IPS-15b (cell line): ENCODE data around the gene HECTD4.

ENCODE experiments used
- H3K27me3 ChIP-seq: one replicate; pipeline ENCODE4 v1.6.1; 2013; ENCODE audit warnings: low read length; ENCODE audit not compliant: control insufficient read depth, insufficient read depth
- H3K36me3 ChIP-seq: one replicate; pipeline ENCODE4 v1.6.1; 2013; ENCODE audit warnings: low read length; ENCODE audit not compliant: control insufficient read depth, insufficient read depth
- H3K4me1 ChIP-seq: one replicate; pipeline ENCODE4 v1.6.1; 2013; ENCODE audit warnings: mild to moderate bottlenecking, low read length; ENCODE audit not compliant: control insufficient read depth, insufficient read depth
- H3K4me3 ChIP-seq: one replicate; pipeline ENCODE4 v1.5.1; 2013; ENCODE audit warnings: low read depth, low read length
- H3K9ac ChIP-seq: one replicate; pipeline ENCODE4 v1.6.1; 2013; ENCODE audit warnings: low read depth, mild to moderate bottlenecking, low read length
- H3K9me3 ChIP-seq: one replicate; pipeline ENCODE4 v1.6.1; 2013; ENCODE audit warnings: mild to moderate bottlenecking, low read length; ENCODE audit not compliant: control insufficient read depth, insufficient read depth

Gene HECTD4

DNA sequence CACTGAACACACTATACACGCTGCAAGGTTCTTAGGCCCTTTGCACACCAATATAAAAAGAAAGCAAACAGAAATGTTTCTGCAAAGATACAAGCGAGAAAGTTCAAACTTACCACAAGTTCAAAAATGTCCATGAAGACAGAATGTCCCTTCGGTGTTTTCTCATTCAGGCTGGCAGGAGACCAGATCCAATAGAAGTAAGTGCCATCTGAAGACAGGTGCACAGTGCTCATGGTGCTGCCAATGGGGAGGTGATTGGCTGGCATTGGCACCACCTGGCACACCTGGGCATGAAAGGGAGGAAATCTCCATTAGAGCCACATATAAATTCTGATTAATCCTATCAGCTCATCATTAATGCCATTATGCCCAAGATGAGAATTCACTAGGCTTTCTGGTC lies 76.3 kb downstream of the HECTD4 start:
- H3K4me3 ChIP-seq, result no peak overlapping the region
- no peak overlapping the region for H3K9ac ChIP-seq
- no peaks in the 10 kb centered on the region for H3K27me3 ChIP-seq
- H3K9me3 ChIP-seq, result no peaks in the 10 kb centered on the region
- H3K36me3 ChIP-seq, result no peaks in the 10 kb centered on the region
- no peaks in the 10 kb centered on the region for H3K4me1 ChIP-seq

GRCh38 chr12:112304436-112304835 lies 77.8 kb downstream of the HECTD4 start:
- H3K4me1 ChIP-seq, result no peaks in the 10 kb centered on the region
- H3K9me3 ChIP-seq, result no peaks in the 10 kb centered on the region
- no peak overlapping the region for H3K4me3 ChIP-seq
- H3K36me3 ChIP-seq, result no peaks in the 10 kb centered on the region
- no peak overlapping the region for H3K9ac ChIP-seq
- H3K27me3 ChIP-seq, result no peaks in the 10 kb centered on the region

DNA sequence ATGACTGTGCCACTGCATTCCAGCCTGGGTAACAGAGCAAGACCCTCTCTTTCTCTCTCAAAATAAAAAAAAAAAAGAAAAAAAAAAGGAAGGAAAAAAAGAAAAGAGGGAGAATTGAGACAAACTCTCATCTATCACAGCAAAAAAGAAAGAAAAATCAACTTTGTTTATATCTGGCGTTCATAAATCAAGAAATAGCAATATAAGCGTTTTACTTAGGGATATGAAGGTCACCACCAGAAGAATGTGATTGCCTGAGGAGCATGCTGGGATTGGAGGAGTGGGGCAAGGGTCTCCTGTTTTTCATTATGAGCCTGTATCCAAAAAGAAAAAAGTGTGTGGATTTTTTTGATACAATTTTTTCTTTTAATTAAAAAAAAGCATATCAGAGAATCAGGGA lies 78.4 kb downstream of the HECTD4 start:
- Histone ChIP-seq H3K36me3 (no peaks in the 10 kb centered on the region), H3K4me3 (no peak overlapping the region)

GRCh38 chr12:112303004-112303403 lies 79.2 kb downstream of the HECTD4 start:
- no peak overlapping the region for H3K4me3 ChIP-seq
- H3K4me1 ChIP-seq, result no peaks in the 10 kb centered on the region
- H3K9me3 ChIP-seq, result no peaks in the 10 kb centered on the region
- no peaks in the 10 kb centered on the region for H3K36me3 ChIP-seq
- H3K9ac ChIP-seq, result no peak overlapping the region
- no peaks in the 10 kb centered on the region for H3K27me3 ChIP-seq

More for the DNA sequence above, 78.4 kb downstream of the HECTD4 start:
- no peak overlapping the region for H3K9ac ChIP-seq
- H3K4me1 ChIP-seq, result no peaks in the 10 kb centered on the region
- no peaks in the 10 kb centered on the region for H3K9me3 ChIP-seq
- no peaks in the 10 kb centered on the region for H3K27me3 ChIP-seq

DNA sequence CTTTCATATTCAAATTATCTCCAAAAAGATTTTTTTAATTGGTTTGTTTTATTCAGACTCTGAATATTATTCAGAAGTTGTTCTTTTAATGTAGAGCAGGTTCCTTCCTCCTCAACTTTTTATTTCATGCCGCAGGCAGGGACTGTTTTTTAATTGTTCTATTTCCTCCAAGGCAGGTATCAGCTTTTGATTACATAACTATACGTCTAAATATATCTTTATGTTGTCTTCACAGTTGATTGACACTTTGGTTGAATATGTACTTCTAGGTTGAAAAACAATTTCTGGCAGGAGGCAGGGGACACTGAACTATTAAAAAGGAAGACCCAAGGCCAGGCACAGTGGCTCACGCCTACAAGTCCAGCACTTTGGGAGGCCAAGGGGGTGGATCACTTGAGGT lies 82.5 kb downstream of the HECTD4 start:
- Histone ChIP-seq H3K9ac (no peak overlapping the region), H3K4me3 (no peak overlapping the region), H3K36me3 (peaks cover 14% of the 10 kb centered on the region), H3K9me3 (no peaks in the 10 kb centered on the region), H3K27me3 (no peaks in the 10 kb centered on the region), H3K4me1 (no peaks in the 10 kb centered on the region)

DNA sequence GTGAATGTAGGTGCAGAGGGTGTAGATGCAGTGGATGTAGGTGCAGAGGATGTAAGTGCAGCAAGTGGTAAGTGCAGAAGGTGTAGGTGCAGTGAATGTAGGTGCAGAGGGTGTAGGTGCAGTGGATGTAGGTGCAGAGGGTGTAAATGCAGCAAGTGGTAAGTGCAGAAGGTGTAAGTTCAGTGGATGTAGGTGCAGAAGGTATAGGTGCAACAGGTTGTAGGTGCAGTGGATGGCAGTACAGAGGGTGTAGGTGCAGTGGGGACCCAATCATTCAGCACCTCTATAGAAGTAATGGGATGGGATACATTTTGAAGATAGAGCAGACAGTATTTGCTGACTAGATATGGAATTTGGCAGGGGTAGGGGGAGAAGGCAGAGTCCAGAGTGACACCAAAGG lies 85.0 kb downstream of the HECTD4 start:
- Histone ChIP-seq H3K27me3 (no peaks in the 10 kb centered on the region), H3K9me3 (no peaks in the 10 kb centered on the region), H3K9ac (no peak overlapping the region), H3K4me3 (no peak overlapping the region), H3K4me1 (no peaks in the 10 kb centered on the region), H3K36me3 (peaks cover 14% of the 10 kb centered on the region)

GRCh38 chr12:112296183-112296582 lies 86.0 kb downstream of the HECTD4 start:
- no peak overlapping the region for H3K4me3 ChIP-seq
- H3K9ac ChIP-seq, result no peak overlapping the region
- H3K27me3 ChIP-seq, result no peaks in the 10 kb centered on the region
- H3K9me3 ChIP-seq, result no peaks in the 10 kb centered on the region
- peaks cover 14% of the 10 kb centered on the region for H3K36me3 ChIP-seq
- H3K4me1 ChIP-seq, result no peaks in the 10 kb centered on the region

DNA sequence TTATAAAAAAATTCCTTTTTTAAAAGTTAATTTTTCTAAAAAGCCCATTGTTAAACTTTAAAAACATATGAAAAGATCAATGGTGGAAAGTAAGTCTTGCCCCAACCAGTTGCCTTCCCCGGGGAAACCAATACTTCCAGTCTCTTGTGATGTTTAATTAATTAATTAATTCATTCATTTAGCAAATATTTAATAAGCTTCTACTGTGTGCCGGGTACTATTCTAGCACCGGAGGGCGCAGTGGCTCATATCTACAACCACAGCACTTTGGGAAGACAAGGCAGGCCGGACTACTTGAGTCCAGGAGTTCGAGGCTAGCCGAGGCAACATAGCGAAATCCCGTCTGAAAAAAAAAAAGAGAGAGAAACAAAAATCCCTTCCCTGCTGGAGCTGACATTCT lies 87.4 kb downstream of the HECTD4 start:
- Histone ChIP-seq H3K27me3 (no peaks in the 10 kb centered on the region), H3K4me1 (no peaks in the 10 kb centered on the region), H3K36me3 (peaks cover 14% of the 10 kb centered on the region), H3K9ac (no peak overlapping the region), H3K9me3 (no peaks in the 10 kb centered on the region), H3K4me3 (no peak overlapping the region)

GRCh38 chr12:112288638-112289037 lies 93.6 kb downstream of the HECTD4 start:
- H3K9me3 ChIP-seq, result no peaks in the 10 kb centered on the region
- H3K4me1 ChIP-seq, result no peaks in the 10 kb centered on the region
- no peaks in the 10 kb centered on the region for H3K36me3 ChIP-seq
- H3K27me3 ChIP-seq, result no peaks in the 10 kb centered on the region
- no peak overlapping the region for H3K9ac ChIP-seq
- no peak overlapping the region for H3K4me3 ChIP-seq

- no peak overlapping the region for H3K4me3 ChIP-seq
- no peaks in the 10 kb centered on the region for H3K9me3 ChIP-seq
- H3K9ac ChIP-seq, result no peak overlapping the region
- H3K27me3 ChIP-seq, result no peaks in the 10 kb centered on the region
- no peaks in the 10 kb centered on the region for H3K4me1 ChIP-seq
- H3K36me3 ChIP-seq, result no peaks in the 10 kb centered on the region
These were observed 96.4 kb downstream of the HECTD4 start for GRCh38 chr12:112285600-112286401.

- Histone ChIP-seq H3K36me3 (no peaks in the 10 kb centered on the region), H3K9me3 (no peaks in the 10 kb centered on the region), H3K4me1 (no peaks in the 10 kb centered on the region), H3K4me3 (no peak overlapping the region), H3K27me3 (no peaks in the 10 kb centered on the region), H3K9ac (no peak overlapping the region)
These were observed 98.7 kb downstream of the HECTD4 start for GRCh38 chr12:112283546-112283945.

- no peak overlapping the region for H3K9ac ChIP-seq
- H3K4me1 ChIP-seq, result no peaks in the 10 kb centered on the region
These were observed 99.3 kb downstream of the HECTD4 start for GRCh38 chr12:112282920-112283319.

More at GRCh38 chr12:112282920-112283319, 99.3 kb downstream of the HECTD4 start:
- Histone ChIP-seq H3K9me3 (no peaks in the 10 kb centered on the region), H3K36me3 (no peaks in the 10 kb centered on the region), H3K4me3 (no peak overlapping the region), H3K27me3 (no peaks in the 10 kb centered on the region)
